Measurements from ENCODE around the gene SUSD3. TPM values are rescaled to one million over a fixed set of nuclear protein-coding genes. Genes with fewer than 3 reads are reported as not detected.

SUSD3 gene
- total RNA-seq, 1 experiment from 2014 or later, result 11.9 TPM

GRCh38 chr9:93132946-93133680 lies 74.6 kb downstream of the SUSD3 start:
- no peaks in the 10 kb centered on the region for H3K36me3 Mint-ChIP-seq
- no peaks in the 10 kb centered on the region for H3K9me3 Mint-ChIP-seq
- DNase-seq (ENCODE audit: low spot score) (no peak), ATAC-seq (peak; percentile 6)
- ChIA-PET CTCF (interaction anchor here (1.1 to 2.7 kb wide), 9 partner anchors 13 to 172 kb away, joined by 3 to 19 read pairs (median 6); no protein-coding TSS in a partner anchor), POLR2A (interaction anchor here (1.3 kb wide), 1 partner anchor 11 kb away, joined by 4 read pairs; no protein-coding TSS in a partner anchor)
- TF ChIP-seq NFYB (CRISPR knock-in tag; conservative IDR thresholded peaks at IDR 0.05; ENCODE audit: low read depth) (no peak), ATF3 (CRISPR knock-in tag; conservative IDR thresholded peaks at IDR 0.05) (no peak), ZNF263 (CRISPR knock-in tag; IDR thresholded peaks at IDR 0.05; ENCODE audit: low read depth) (no peak), ZNF232 (CRISPR knock-in tag; IDR thresholded peaks at IDR 0.05) (no peak), E2F4 (CRISPR knock-in tag; IDR thresholded peaks at IDR 0.05; ENCODE audit: borderline replicate concordance, low read depth) (no peak), ELF4 (CRISPR knock-in tag; IDR thresholded peaks at IDR 0.05; ENCODE audit: low read depth) (no peak), IRF2 (CRISPR knock-in tag; IDR thresholded peaks at IDR 0.05; ENCODE audit: borderline replicate concordance, low read depth) (no peak), TP53 (CRISPR knock-in tag; IDR thresholded peaks at IDR 0.05) (no peak), KAT7 (CRISPR knock-in tag; IDR thresholded peaks at IDR 0.05; ENCODE audit: borderline replicate concordance) (no peak), GABPB1 (CRISPR knock-in tag; IDR thresholded peaks at IDR 0.05) (no peak; the same call in 1 of the 2 replicates), ZNF317 (CRISPR knock-in tag; IDR thresholded peaks at IDR 0.05; ENCODE audit: borderline replicate concordance, low read depth) (no peak)
- TF ChIP-seq, protein P1, sequence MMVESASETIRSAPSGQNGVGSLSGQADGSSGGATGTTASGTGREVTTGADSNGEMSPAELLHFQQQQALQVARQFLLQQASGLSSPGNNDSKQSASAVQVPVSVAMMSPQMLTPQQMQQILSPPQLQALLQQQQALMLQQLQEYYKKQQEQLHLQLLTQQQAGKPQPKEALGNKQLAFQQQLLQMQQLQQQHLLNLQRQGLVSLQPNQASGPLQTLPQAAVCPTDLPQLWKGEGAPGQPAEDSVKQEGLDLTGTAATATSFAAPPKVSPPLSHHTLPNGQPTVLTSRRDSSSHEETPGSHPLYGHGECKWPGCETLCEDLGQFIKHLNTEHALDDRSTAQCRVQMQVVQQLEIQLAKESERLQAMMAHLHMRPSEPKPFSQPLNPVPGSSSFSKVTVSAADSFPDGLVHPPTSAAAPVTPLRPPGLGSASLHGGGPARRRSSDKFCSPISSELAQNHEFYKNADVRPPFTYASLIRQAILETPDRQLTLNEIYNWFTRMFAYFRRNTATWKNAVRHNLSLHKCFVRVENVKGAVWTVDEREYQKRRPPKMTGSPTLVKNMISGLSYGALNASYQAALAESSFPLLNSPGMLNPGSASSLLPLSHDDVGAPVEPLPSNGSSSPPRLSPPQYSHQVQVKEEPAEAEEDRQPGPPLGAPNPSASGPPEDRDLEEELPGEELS (CRISPR knock-in tag; IDR thresholded peaks at IDR 0.05), result no peak
- TF ChIP-seq, protein P2, sequence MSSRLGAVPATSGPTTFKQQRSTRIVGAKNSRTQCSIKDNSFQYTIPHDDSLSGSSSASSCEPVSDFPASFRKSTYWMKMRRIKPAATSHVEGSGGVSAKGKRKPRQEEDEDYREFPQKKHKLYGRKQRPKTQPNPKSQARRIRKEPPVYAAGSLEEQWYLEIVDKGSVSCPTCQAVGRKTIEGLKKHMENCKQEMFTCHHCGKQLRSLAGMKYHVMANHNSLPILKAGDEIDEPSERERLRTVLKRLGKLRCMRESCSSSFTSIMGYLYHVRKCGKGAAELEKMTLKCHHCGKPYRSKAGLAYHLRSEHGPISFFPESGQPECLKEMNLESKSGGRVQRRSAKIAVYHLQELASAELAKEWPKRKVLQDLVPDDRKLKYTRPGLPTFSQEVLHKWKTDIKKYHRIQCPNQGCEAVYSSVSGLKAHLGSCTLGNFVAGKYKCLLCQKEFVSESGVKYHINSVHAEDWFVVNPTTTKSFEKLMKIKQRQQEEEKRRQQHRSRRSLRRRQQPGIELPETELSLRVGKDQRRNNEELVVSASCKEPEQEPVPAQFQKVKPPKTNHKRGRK (CRISPR knock-in tag; IDR thresholded peaks at IDR 0.05; ENCODE audit: borderline replicate concordance), result no peak
- TF ChIP-seq, protein P3, sequence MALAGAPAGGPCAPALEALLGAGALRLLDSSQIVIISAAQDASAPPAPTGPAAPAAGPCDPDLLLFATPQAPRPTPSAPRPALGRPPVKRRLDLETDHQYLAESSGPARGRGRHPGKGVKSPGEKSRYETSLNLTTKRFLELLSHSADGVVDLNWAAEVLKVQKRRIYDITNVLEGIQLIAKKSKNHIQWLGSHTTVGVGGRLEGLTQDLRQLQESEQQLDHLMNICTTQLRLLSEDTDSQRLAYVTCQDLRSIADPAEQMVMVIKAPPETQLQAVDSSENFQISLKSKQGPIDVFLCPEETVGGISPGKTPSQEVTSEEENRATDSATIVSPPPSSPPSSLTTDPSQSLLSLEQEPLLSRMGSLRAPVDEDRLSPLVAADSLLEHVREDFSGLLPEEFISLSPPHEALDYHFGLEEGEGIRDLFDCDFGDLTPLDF (CRISPR knock-in tag; IDR thresholded peaks at IDR 0.05), result no peak
- TF ChIP-seq, protein P4, sequence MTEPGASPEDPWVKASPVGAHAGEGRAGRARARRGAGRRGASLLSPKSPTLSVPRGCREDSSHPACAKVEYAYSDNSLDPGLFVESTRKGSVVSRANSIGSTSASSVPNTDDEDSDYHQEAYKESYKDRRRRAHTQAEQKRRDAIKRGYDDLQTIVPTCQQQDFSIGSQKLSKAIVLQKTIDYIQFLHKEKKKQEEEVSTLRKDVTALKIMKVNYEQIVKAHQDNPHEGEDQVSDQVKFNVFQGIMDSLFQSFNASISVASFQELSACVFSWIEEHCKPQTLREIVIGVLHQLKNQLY (CRISPR knock-in tag; IDR thresholded peaks at IDR 0.05), result no peak
- peaks cover 20% of the 10 kb centered on the region for H3K27me3 Mint-ChIP-seq (ENCODE audit: low read depth)
- H3K4me3 Mint-ChIP-seq, result peak overlapping the region; percentile 79
- H3K4me1 Mint-ChIP-seq, result peaks cover 30% of the 10 kb centered on the region
- H3K27ac Mint-ChIP-seq, result no peak overlapping the region; the same call in 1 of the 2 replicates

GRCh38 chr9:93133681-93134014 lies 75.1 kb downstream of the SUSD3 start:
- Mint-ChIP-seq H3K27ac (no peak overlapping the region), H3K4me1 (peaks cover 30% of the 10 kb centered on the region), H3K9me3 (peaks cover 3% of the 10 kb centered on the region), H3K27me3 (ENCODE audit: low read depth) (peaks cover 20% of the 10 kb centered on the region), H3K36me3 (no peaks in the 10 kb centered on the region), H3K4me3 (peak overlapping the region; percentile 79)
- ATAC-seq (peak; percentile 25), DNase-seq (ENCODE audit: low spot score) (peak; percentile 58)
- CTCF ChIA-PET, result interaction anchor here (0.6 to 2.6 kb wide), 12 partner anchors 10 to 171 kb away, joined by 3 to 19 read pairs (median 5); no protein-coding TSS in a partner anchor
- POLR2A ChIA-PET, result interaction anchor here (0.5 to 1.3 kb wide), 4 partner anchors 11 to 190 kb away, joined by 3 to 4 read pairs (median 4); no protein-coding TSS in a partner anchor
- TF ChIP-seq GABPB1 (CRISPR knock-in tag; IDR thresholded peaks at IDR 0.05), result peak; percentile 85; the same call in 1 of the 2 replicates
- no peak for TF ChIP-seq GRHL2 (CRISPR knock-in tag; IDR thresholded peaks at IDR 0.05; ENCODE audit: insufficient replicate concordance, severe bottlenecking)
- TF ChIP-seq TEAD1 (CRISPR knock-in tag; IDR thresholded peaks at IDR 0.05), result no peak
- TF ChIP-seq ESRRA (CRISPR knock-in tag; IDR thresholded peaks at IDR 0.05; ENCODE audit: borderline replicate concordance), result peak; percentile 58; the same call in 1 of the 2 replicates
- no peak for TF ChIP-seq SMAD3 (CRISPR knock-in tag; IDR thresholded peaks at IDR 0.05; ENCODE audit: borderline replicate concordance)
- TF ChIP-seq, protein P5, sequence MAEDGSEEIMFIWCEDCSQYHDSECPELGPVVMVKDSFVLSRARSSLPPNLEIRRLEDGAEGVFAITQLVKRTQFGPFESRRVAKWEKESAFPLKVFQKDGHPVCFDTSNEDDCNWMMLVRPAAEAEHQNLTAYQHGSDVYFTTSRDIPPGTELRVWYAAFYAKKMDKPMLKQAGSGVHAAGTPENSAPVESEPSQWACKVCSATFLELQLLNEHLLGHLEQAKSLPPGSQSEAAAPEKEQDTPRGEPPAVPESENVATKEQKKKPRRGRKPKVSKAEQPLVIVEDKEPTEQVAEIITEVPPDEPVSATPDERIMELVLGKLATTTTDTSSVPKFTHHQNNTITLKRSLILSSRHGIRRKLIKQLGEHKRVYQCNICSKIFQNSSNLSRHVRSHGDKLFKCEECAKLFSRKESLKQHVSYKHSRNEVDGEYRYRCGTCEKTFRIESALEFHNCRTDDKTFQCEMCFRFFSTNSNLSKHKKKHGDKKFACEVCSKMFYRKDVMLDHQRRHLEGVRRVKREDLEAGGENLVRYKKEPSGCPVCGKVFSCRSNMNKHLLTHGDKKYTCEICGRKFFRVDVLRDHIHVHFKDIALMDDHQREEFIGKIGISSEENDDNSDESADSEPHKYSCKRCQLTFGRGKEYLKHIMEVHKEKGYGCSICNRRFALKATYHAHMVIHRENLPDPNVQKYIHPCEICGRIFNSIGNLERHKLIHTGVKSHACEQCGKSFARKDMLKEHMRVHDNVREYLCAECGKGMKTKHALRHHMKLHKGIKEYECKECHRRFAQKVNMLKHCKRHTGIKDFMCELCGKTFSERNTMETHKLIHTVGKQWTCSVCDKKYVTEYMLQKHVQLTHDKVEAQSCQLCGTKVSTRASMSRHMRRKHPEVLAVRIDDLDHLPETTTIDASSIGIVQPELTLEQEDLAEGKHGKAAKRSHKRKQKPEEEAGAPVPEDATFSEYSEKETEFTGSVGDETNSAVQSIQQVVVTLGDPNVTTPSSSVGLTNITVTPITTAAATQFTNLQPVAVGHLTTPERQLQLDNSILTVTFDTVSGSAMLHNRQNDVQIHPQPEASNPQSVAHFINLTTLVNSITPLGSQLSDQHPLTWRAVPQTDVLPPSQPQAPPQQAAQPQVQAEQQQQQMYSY (CRISPR knock-in tag; IDR thresholded peaks at IDR 0.05), result no peak
- no peak for TF ChIP-seq GTF2I (CRISPR knock-in tag; conservative IDR thresholded peaks at IDR 0.05)
